ENCODE results near the gene NSMCE4A. TPM values are rescaled to one million over a fixed set of nuclear protein-coding genes. Genes with fewer than 3 reads are reported as not detected.

Gene NSMCE4A
- total RNA-seq, 4 donors from 2014 or later, result 54.7 to 80.3 (median 65.5) TPM

DNA sequence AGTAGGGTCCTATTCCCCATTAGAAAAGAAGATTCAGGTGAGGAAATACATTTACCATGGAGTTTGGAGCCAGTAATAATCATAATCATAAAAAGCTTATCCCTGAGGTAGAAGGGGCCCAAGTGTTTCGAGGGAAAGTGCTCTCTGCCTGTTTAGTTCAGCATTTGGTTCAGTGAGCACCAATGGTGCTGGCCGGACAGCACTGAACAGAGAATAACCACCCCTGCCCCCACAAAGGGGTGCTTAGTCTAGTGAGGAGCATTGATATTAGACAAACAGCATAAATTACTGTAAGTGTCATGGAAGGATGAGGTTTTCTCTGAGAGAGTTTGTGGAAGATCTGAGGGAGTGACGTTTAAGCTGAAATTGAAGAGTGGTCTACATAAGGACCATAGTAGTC is 25.6 kb downstream of the NSMCE4A start:
- H3K27ac ChIP-seq, result no peak overlapping the region
- intact Hi-C loops (cut with DNase I; ENCODE audit: low total_unique reads), result no loop called here
- TF ChIP-seq, protein P1, sequence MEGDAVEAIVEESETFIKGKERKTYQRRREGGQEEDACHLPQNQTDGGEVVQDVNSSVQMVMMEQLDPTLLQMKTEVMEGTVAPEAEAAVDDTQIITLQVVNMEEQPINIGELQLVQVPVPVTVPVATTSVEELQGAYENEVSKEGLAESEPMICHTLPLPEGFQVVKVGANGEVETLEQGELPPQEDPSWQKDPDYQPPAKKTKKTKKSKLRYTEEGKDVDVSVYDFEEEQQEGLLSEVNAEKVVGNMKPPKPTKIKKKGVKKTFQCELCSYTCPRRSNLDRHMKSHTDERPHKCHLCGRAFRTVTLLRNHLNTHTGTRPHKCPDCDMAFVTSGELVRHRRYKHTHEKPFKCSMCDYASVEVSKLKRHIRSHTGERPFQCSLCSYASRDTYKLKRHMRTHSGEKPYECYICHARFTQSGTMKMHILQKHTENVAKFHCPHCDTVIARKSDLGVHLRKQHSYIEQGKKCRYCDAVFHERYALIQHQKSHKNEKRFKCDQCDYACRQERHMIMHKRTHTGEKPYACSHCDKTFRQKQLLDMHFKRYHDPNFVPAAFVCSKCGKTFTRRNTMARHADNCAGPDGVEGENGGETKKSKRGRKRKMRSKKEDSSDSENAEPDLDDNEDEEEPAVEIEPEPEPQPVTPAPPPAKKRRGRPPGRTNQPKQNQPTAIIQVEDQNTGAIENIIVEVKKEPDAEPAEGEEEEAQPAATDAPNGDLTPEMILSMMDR (IDR thresholded peaks at IDR 0.05), result no peak
- TF ChIP-seq POLR2A (IDR thresholded peaks at IDR 0.05), result no peak
- no peaks in the 10 kb centered on the region for H3K36me3 ChIP-seq
- no peak for DNase-seq
- H3K4me3 ChIP-seq, result no peak overlapping the region
- no peaks in the 10 kb centered on the region for H3K9me3 ChIP-seq
- H3K27me3 ChIP-seq, result no peaks in the 10 kb centered on the region
- no peaks in the 10 kb centered on the region for H3K4me1 ChIP-seq

DNA sequence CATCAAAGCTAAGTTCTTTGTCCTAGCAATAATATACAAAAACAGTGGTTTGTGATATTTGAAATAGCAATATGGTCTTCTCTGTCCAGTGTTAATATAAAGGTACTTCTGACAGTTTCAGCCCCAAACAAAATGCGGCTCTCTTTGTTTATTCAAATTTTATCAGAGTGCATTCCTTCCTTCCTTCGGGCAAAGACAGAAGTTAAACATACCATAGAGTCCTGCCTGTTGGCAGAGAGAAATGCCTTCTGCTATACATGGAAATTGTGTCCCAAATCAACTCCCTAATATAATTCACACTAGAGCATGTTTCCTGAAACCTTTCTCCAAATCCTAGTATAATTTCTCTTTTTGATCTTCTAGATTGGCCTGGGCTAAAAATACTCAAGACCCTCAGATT is 26.0 kb downstream of the NSMCE4A start:
- Histone ChIP-seq H3K4me1 (no peaks in the 10 kb centered on the region), H3K9me3 (no peaks in the 10 kb centered on the region), H3K4me3 (no peak overlapping the region), H3K36me3 (no peaks in the 10 kb centered on the region), H3K27me3 (no peaks in the 10 kb centered on the region), H3K27ac (no peak overlapping the region)
- no peak for DNase-seq
- intact Hi-C loops (cut with DNase I; ENCODE audit: low total_unique reads), result no loop called here
- TF ChIP-seq, protein P1 (IDR thresholded peaks at IDR 0.05), result no peak
- TF ChIP-seq POLR2A (IDR thresholded peaks at IDR 0.05), result no peak

DNA sequence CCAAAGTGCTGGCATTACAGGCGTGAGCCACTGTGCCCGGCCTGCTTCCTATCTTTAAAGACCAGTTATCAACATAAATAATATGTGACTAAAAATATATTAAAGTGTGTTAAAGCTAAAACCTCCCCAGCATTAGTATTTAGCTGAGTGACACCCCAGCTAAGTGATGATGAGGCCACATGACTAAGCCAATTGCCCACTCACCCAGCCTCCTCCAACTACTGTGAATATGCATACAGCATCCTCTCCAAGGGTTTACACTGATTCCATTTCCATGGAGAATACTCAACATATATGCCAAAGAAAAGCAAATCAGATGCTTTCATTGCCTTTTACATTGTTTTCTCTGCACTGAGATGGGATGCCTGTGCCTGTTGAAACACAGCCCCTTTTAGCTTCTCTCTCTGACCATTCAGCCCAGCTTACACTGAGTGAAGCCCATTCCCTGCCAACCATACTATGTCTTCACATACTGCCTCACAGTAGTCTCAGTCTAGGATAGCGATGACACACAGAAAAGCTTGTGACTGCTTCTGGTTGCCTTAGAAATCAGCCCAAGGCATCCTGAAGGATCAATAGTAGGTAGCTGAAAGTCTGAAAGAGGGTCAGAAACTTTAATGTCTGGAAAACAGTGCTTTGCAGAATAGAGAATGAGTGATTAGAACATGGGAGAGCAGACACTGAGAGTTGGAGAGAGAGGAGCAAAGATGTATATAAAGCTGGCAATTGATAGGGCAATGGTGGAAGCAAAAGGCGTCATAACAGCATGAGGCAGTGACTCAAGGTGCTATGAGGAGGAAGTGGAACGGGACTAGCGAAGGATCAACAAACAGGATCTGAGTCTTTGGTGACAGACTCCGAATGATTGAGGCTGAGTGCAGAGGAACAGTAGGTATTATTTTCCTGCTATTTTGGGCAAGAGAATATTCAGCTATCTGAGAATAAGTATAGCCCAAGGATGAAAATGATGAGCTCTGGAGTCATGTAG is 27.4 kb downstream of the NSMCE4A start:
- no peaks in the 10 kb centered on the region for H3K4me1 ChIP-seq
- no peak for DNase-seq
- no peak for TF ChIP-seq POLR2A (IDR thresholded peaks at IDR 0.05)
- TF ChIP-seq, protein P1 (IDR thresholded peaks at IDR 0.05), result no peak
- H3K4me3 ChIP-seq, result no peak overlapping the region
- no peaks in the 10 kb centered on the region for H3K36me3 ChIP-seq
- no peak overlapping the region for H3K27ac ChIP-seq
- no peaks in the 10 kb centered on the region for H3K9me3 ChIP-seq
- H3K27me3 ChIP-seq, result no peaks in the 10 kb centered on the region
- intact Hi-C loops (cut with DNase I; ENCODE audit: low total_unique reads), result no loop called here

DNA sequence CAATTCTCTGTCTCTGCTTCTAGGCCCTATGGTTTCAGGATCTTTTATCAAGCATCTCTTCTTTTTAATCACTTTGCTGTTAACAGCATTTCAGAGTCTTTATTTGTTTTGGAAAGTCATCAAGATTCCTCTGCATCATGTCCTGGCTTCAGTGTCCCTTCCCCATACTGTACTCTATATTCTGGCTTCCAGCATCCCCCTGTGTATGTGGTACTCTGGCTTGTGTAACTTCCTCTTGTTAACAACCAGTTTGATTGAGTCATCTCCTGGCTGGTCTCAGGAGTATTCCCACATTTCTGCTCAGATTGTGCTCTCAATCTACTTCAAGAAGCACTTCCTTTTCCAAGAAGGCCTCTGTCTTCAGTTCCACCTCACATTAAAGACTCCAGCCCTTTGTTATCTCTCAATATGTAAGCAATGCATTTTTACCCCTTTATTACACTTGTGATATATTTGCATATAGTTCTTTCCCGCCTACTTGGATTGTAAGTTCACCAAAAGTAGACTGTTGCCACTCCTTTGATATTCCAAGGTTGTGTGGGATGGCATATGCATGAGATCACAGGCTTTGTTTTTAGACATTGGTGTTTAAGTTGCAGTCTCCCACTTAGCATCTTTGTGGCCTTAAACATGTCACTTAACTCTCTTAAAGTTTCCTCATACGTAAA is 32.1 kb downstream of the NSMCE4A start:
- Histone ChIP-seq H3K27me3 (no peaks in the 10 kb centered on the region), H3K36me3 (no peaks in the 10 kb centered on the region), H3K27ac (peak overlapping the region in 1 of 2 donors; percentile 27), H3K4me1 (no peaks in the 10 kb centered on the region), H3K4me3 (no peak overlapping the region), H3K9me3 (no peaks in the 10 kb centered on the region)
- intact Hi-C loops (cut with DNase I; ENCODE audit: low total_unique reads), result no loop called here
- DNase-seq, result no peak
- TF ChIP-seq, protein P1 (IDR thresholded peaks at IDR 0.05), result no peak
- TF ChIP-seq POLR2A (IDR thresholded peaks at IDR 0.05), result no peak

DNA sequence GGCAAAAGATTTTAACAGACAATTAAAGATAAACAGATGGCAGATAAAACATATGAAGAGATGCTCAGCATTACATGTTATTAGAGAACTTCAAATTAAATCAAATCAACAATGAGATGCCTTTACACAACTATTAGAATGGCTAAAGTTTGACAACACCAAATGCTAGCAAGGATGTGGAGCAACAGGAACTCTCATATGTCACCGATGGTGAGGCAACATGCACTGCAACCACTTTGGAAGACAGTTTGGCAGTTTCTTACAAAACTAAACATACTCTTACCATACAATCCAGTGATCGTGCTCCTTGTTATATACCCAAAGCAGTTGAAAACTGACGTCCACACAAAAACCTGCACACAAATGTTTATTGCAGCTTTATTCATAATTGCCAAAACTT is 33.5 kb downstream of the NSMCE4A start:
- Histone ChIP-seq H3K9me3 (no peaks in the 10 kb centered on the region), H3K4me1 (no peaks in the 10 kb centered on the region), H3K27ac (no peak overlapping the region), H3K27me3 (no peaks in the 10 kb centered on the region), H3K36me3 (no peaks in the 10 kb centered on the region), H3K4me3 (no peak overlapping the region)
- no peak for TF ChIP-seq POLR2A (IDR thresholded peaks at IDR 0.05)
- TF ChIP-seq, protein P1 (IDR thresholded peaks at IDR 0.05), result no peak
- intact Hi-C loops (cut with DNase I; ENCODE audit: low total_unique reads), result no loop called here
- no peak for DNase-seq
